Heart right ventricle (tissue), 16 donors: ENCODE data around the gene COL1A1. TPM values are rescaled to one million over a fixed set of nuclear protein-coding genes. Genes with fewer than 3 reads are reported as not detected.

ENCODE experiments used
- ATAC-seq, 8 donors: fragments of 200-7000 bp; cut with Tn5 transposase; one replicate each; pipeline ENCODE4 v1.9.1; 2020; ENCODE audit warnings: mild to moderate bottlenecking in 8 of 8, moderate library complexity in 8 of 8, moderate number of reproducible peaks in 1 of 8
- DNase-seq, 2 donors: peaks; one replicate each; pipeline ENCODE4 v3.0.0-alpha.2; 2020
- H3K27ac ChIP-seq, 10 donors: fragments of 200-600 bp; sonication (generic) in 2 of 10; one replicate each; pipeline versions ENCODE4 v1.5.0 to v1.8.0; 2020 to 2022; ENCODE audit warnings: mild to moderate bottlenecking in 3 of 10
- H3K27me3 ChIP-seq, 7 donors: fragments of 200-600 bp; one replicate each; pipeline ENCODE4 v1.8.0; 2021 to 2022; ENCODE audit warnings: mild to moderate bottlenecking in 2 of 7
- H3K36me3 ChIP-seq, 9 donors: fragments of 200-600 bp; sonication (generic) in 1 of 9; one replicate each; pipeline versions ENCODE4 v1.5.0 to v1.8.0; 2020 to 2022; ENCODE audit warnings: mild to moderate bottlenecking in 2 of 9
- H3K4me1 ChIP-seq, 9 donors: fragments of 200-600 bp; sonication (generic) in 1 of 9; one replicate each; pipeline versions ENCODE4 v1.5.0 to v1.8.0; 2020 to 2022; ENCODE audit warnings: mild to moderate bottlenecking in 4 of 9
- H3K4me3 ChIP-seq, 10 donors: fragments of 200-600 bp; sonication (generic) in 2 of 10; one replicate each; pipeline versions ENCODE4 v1.5.0 to v1.8.0; 2020 to 2022; ENCODE audit warnings: mild to moderate bottlenecking in 7 of 10, moderate library complexity in 2 of 10
- H3K9me3 ChIP-seq, 11 donors: fragments of 200-600 bp in 10 of 11; sonication (generic) in 2 of 11; one replicate each; pipeline versions ENCODE4 v1.5.0 to v1.8.0; 2013 to 2022; ENCODE audit warnings: mild to moderate bottlenecking in 2 of 11, control low read depth in 1 of 11, moderate library complexity in 1 of 11
- CTCF ChIP-seq, 9 donors: fragments of 200-600 bp; sonication (generic) in 2 of 9; IDR thresholded peaks; one replicate each; pipeline versions ENCODE4 v1.5.0 to v1.8.0; 2021 to 2022; ENCODE audit warnings: antibody characterized with exemption in 9 of 9, mild to moderate bottlenecking in 5 of 9, moderate library complexity in 1 of 9
- WGBS, 2 donors: extraction: QIAGEN DNeasy Blood & Tissue Kit; methylation state at CpG; one replicate each; pipeline ENCODE4 v1.1.7; 2013; ENCODE audit warnings: inconsistent platforms in 1 of 2; 5-methylcytosine and 5-hydroxymethylcytosine counted together
- intact Hi-C, 10 donors: fragments of 100-400 bp; cut with DNase I; formaldehyde crosslinking; loops; one replicate each; pipeline versions ENCODE4 v1.11.1 to v1.14.2; 2022
- polyA plus RNA-seq, 2 donors: library from polyadenylated mRNA; stranded (reverse); fragments of 200-250 nt; gene quantifications; one replicate each; pipeline ENCODE4 v1.2.3, GENCODE V29; 2013
- total RNA-seq, 10 donors: library from RNA; stranded (reverse); fragmentation: NEBNext Ultra II Directional in 3 of 10; extraction: Animal tissue kit (Norgen Biotek cat#: 25700) in 3 of 10; gene quantifications; one replicate each; pipeline versions ENCODE4 v1.2.1 to v1.2.4, GENCODE V29; 2021 to 2023
- donor health status: Arrhythmogenic right ventricular cardiomyopathy.
- donor health status: ischemic (EF 13 %, LVEDD 7.1; RV severe dilation, severe dysfunction).
- donor health status: healthy with polysubstance abuse.
- donor health status: DM: no; HTN: yes; CAD: no.
- donor health status: DM: no; HTN: no; CAD: no.
- donor health status: ischemic (EF 25% LVEDD 6.9; RV normal size, moderate dysfunction).
- donor health status: ischemic (EF 25% LVEDD 5.7; RV mildly dilated, moderate dysfunction).
- donor health status: healthy.
- donor health status: DM: yes; HTN: yes; CAD: no.
- donor health status: Ischemic cardiomyopathy.
- donor health status: ischemic (EF 35%, LVEDD 5.7; RV mildly dilated, moderate dysfunction).
- donor health status: nonischemic (EF 11% LVEDD 7.7; RV severe dilation, severe dysfunction).
- donor health status: DM: yes; HTN: yes; CAD: no.
- donor health status: PGD.
- donor health status: ischemic (EF 29% LVEDD 5.4; RV normal size, mild dysfunction).
- donor health status: nonischemic (EF 23%, LVEDD 6.1; RV moderate dilation, normal function).

The COL1A1 gene
- total and polyA plus RNA-seq, 12 donors = 30.2 to 455 (median 45.9) TPM

- Histone ChIP-seq H3K27me3 (no peaks in the 10 kb centered on the region), H3K36me3 (peaks cover 0 to 3% (median 0%) of the 10 kb centered on the region in 9 donors), H3K4me1 (peaks cover 21 to 77% (median 52%) of the 10 kb centered on the region in 9 donors), H3K9me3 (no peaks in the 10 kb centered on the region), H3K4me3 (no peak overlapping the region), H3K27ac (peak overlapping the region in 6 of 10 donors; percentile 29 to 94 (median 86))
- intact Hi-C loops = loop anchor here in 3 of 10 donors (5.0 kb wide), 4 partner anchors 33 to 73 kb away; partner anchors contain the start of gene SAMD14 (in 1 of the 3)
- ATAC-seq (no peak), DNase-seq (no peak)
- no peak for TF ChIP-seq CTCF (IDR thresholded peaks at IDR 0.05)
- 91 to 93% methylated on average over 16 of the region's 16 CpGs for WGBS, 2 donors
These were observed 26.2 kb downstream of the COL1A1 start for GRCh38 chr17:50175035-50175807.

- 77 to 79% methylated on average over 6 of the region's 6 CpGs for WGBS, 2 donors
These were observed 27.0 kb downstream of the COL1A1 start for GRCh38 chr17:50174444-50174843.

GRCh38 chr17:50173335-50173941 lies 28.0 kb downstream of the COL1A1 start:
- peak; percentile 17 to 60 for DNase-seq
- H3K27ac ChIP-seq = peak overlapping the region; percentile 36 to 94 (median 65)
- no peak for TF ChIP-seq CTCF (IDR thresholded peaks at IDR 0.05)
- peaks cover 0 to 15% (median 0%) of the 10 kb centered on the region in 9 donors for H3K36me3 ChIP-seq
- H3K27me3 ChIP-seq = no peaks in the 10 kb centered on the region
- H3K9me3 ChIP-seq = no peaks in the 10 kb centered on the region
- H3K4me3 ChIP-seq = no peak overlapping the region
- H3K4me1 ChIP-seq = peaks cover 20 to 90% (median 52%) of the 10 kb centered on the region in 9 donors
- ATAC-seq = peak in 6 of 8 donors; percentile 9 to 56 (median 12)
- WGBS, 2 donors = 39 to 42% methylated on average over 10 of the region's 10 CpGs
- intact Hi-C loops = no loop called here

More at GRCh38 chr17:50174444-50174843, 27.0 kb downstream of the COL1A1 start:
- no peak for TF ChIP-seq CTCF (IDR thresholded peaks at IDR 0.05)
- Histone ChIP-seq H3K27ac (peak overlapping the region in 8 of 10 donors; percentile 15 to 94 (median 68)), H3K27me3 (no peaks in the 10 kb centered on the region), H3K4me1 (peaks cover 21 to 85% (median 53%) of the 10 kb centered on the region in 9 donors), H3K36me3 (peaks cover 0 to 8% (median 0%) of the 10 kb centered on the region in 9 donors), H3K4me3 (no peak overlapping the region), H3K9me3 (no peaks in the 10 kb centered on the region)
- ATAC-seq (no peak), DNase-seq (no peak)
- intact Hi-C loops = no loop called here

GRCh38 chr17:50172936-50173334 lies 28.5 kb downstream of the COL1A1 start:
- 60 to 64% methylated on average over 6 of the region's 6 CpGs for WGBS, 2 donors

More at GRCh38 chr17:50172936-50173334, 28.5 kb downstream of the COL1A1 start:
- no peak for TF ChIP-seq CTCF (IDR thresholded peaks at IDR 0.05)
- DNase-seq (no peak), ATAC-seq (no peak)
- H3K4me3 ChIP-seq = no peak overlapping the region
- H3K4me1 ChIP-seq = peaks cover 15 to 90% (median 51%) of the 10 kb centered on the region in 9 donors
- no peaks in the 10 kb centered on the region for H3K9me3 ChIP-seq
- H3K36me3 ChIP-seq = peaks cover 0 to 16% (median 0%) of the 10 kb centered on the region in 9 donors
- intact Hi-C loops = no loop called here
- H3K27ac ChIP-seq = peak overlapping the region; percentile 36 to 94 (median 65)
- no peaks in the 10 kb centered on the region for H3K27me3 ChIP-seq
